ENCODE results near the gene TMEM92. TPM values are rescaled to one million over a fixed set of nuclear protein-coding genes. Genes with fewer than 3 reads are reported as not detected.

TMEM92 gene
- total and polyA plus RNA-seq, 8 donors: 0.11 to 1.00 (median 0.26) TPM

DNA sequence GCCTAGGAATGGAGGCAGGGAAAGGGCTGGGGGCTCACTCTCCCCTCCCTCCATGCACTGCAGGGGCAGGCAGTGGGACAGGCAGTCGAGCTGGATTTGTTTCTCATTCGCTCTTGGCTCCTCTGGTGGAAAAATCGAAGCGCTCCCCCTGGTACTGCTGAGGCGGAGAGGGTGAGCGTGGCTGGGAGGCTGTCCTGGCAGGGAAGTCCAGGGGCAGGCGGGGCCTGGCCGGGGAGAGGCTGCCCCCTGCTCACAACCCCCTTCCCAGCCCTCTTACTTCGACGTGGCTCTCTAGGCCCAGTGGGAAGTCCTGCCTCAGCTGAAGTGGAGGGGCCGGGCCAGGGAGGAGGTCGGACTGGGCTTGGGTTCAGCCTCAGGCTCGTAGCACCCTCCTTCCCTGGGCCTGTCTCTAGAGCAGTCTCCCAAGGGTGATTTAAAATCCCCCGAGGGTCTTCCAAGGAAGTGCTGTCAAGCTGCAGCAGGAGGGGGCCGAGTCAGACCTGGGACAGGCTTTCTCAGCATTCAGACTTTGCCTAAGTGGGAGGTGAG is 16.5 kb upstream of the TMEM92 start:
- 65 to 76% methylated on average over 12 to 15 of the region's 15 CpGs for WGBS, 2 donors
- DNase-seq (no peak), ATAC-seq (peak in 1 of 4 donors; percentile 42), FAIRE-seq (no peak)
- H3K27ac ChIP-seq: no peak overlapping the region
- intact Hi-C loops (cut with DNase I): no loop called here
- TF ChIP-seq, protein P1, sequence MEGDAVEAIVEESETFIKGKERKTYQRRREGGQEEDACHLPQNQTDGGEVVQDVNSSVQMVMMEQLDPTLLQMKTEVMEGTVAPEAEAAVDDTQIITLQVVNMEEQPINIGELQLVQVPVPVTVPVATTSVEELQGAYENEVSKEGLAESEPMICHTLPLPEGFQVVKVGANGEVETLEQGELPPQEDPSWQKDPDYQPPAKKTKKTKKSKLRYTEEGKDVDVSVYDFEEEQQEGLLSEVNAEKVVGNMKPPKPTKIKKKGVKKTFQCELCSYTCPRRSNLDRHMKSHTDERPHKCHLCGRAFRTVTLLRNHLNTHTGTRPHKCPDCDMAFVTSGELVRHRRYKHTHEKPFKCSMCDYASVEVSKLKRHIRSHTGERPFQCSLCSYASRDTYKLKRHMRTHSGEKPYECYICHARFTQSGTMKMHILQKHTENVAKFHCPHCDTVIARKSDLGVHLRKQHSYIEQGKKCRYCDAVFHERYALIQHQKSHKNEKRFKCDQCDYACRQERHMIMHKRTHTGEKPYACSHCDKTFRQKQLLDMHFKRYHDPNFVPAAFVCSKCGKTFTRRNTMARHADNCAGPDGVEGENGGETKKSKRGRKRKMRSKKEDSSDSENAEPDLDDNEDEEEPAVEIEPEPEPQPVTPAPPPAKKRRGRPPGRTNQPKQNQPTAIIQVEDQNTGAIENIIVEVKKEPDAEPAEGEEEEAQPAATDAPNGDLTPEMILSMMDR (IDR thresholded peaks at IDR 0.05): no peak
- H3K4me3 ChIP-seq: no peak overlapping the region
- H3K4me1 ChIP-seq: no peaks in the 10 kb centered on the region
- no peaks in the 10 kb centered on the region for H3K9me3 ChIP-seq
- H3K27me3 ChIP-seq: no peaks in the 10 kb centered on the region
- no peaks in the 10 kb centered on the region for H3K36me3 ChIP-seq

DNA sequence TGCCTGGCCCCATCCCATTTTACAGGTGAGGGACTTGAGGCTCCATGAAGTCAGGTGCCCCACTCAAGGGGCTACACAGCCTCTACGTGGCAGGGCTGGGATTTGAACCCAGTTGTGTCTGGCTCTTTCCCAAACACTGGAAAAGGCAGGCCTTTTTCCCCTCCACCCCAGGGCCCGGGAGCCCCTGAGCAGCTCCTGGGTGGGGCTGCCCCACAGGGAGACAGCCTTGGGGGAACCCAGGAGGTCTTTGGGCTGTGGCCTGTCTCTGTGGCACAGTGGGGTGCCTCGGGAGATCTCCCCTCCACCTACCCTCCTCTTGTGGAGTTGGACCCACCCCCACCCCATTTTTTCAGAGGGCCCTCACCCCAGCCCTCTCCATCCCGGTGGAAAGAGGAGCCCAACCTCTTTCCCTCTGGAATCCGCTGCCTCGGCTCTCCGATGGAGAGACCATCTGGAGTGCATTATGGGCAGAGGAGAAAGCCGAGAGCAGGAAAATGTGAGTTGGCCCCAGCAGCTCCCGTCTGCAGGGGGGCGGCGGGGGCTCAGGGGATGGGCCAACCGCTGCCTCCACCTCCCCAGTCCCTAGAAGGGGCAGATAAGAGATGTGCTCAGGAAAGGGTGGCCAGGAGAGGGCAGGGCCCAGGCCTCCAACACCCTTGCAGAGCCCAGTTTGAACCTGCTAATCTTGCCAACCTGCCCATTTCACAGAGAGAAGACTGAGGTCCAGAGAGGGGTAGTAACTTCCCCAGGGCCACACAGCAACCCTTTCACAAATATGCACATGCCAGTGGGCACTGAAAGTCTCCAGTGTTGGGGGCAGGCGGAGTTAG is 15.4 kb upstream of the TMEM92 start:
- TF ChIP-seq, protein P1 (IDR thresholded peaks at IDR 0.05): no peak
- H3K27ac ChIP-seq: no peak overlapping the region
- H3K36me3 ChIP-seq: no peaks in the 10 kb centered on the region
- ATAC-seq (peak in 2 of 4 donors; percentile 30 to 33), FAIRE-seq (no peak), DNase-seq (no peak)
- intact Hi-C loops (cut with DNase I): no loop called here
- H3K4me3 ChIP-seq: no peak overlapping the region
- 66 to 67% methylated on average over 11 to 13 of the region's 13 CpGs for whole genome bisulfite sequencing, 2 donors
- H3K27me3 ChIP-seq: no peaks in the 10 kb centered on the region
- no peaks in the 10 kb centered on the region for H3K4me1 ChIP-seq
- H3K9me3 ChIP-seq: no peaks in the 10 kb centered on the region

DNA sequence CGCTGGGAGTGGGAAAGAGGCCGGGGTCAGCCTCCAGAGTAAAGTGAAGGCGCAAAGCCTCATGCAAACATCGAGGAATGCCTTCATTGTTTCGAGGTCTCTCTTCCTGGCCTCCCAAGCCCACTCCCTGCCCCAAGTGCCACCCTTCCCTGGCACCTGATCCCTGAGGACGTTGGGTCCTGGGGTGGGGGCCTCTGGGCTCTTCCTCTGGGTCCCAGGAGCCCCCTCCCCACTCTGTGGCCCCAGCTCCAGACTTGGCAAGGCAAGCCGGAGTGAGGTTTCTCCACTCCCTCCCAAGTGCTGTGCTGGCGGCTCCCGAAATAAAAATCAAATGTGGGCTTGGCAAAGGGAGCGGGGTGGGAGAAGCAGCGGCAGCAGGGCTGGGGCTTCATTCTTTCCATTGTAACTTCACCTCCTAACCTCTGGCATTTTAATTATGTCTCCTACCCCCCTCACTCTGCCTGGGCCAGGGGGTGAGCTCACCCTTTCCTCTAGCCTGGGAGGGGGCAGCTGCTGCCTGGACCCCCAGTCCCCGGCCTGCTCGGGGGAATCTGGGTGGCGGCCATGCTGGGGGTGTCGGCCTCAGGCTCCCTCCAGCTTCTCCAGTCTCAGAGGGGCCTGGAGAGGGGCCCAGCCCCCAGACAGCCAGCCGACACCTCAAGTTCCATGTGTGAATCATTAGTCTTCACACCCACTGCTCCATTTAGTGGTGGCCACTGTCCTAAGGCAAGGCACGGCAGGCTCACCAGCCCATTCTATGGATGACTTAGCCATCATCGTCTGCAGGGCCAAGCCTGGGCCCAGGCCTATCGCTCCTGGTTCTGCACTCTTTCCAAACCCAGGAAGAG is 14.6 kb upstream of the TMEM92 start:
- DNase-seq: peak in 1 of 6 donors; percentile 44
- FAIRE-seq: no peak
- ATAC-seq: peak in 1 of 4 donors; percentile 11
- Histone ChIP-seq H3K36me3 (no peaks in the 10 kb centered on the region), H3K27ac (no peak overlapping the region), H3K4me3 (no peak overlapping the region), H3K4me1 (no peaks in the 10 kb centered on the region), H3K9me3 (no peaks in the 10 kb centered on the region), H3K27me3 (no peaks in the 10 kb centered on the region)
- 76 to 85% methylated on average over 19 of the region's 19 CpGs for WGBS, 2 donors
- intact Hi-C loops (cut with DNase I): no loop called here
- TF ChIP-seq, protein P1 (IDR thresholded peaks at IDR 0.05): no peak

DNA sequence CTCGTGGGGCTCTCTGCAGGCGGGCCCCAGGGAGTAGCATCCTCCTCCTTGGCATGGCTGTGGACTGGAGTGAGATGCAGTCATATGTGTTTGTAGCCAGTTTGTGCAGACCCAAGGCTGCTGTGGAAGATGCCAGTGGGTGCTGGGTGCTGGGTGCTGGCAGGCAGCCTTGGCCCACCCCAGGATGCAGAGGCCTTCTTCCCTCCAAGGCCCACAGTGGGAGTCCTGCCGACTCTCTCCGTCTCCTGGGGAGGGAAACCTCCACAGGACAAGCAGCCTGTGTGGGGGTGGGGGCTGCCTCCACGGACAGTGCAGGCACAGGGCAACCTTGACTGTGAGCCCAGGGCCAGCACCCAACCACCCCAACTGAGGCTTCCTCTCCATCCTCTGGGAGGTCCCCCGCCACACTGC is 13.8 kb upstream of the TMEM92 start:
- TF ChIP-seq, protein P1 (IDR thresholded peaks at IDR 0.05): no peak
- 80 to 81% methylated on average over 6 of the region's 6 CpGs for WGBS, 2 donors
- DNase-seq: peak in 1 of 6 donors; percentile 26

More for the DNA sequence above, 13.8 kb upstream of the TMEM92 start:
- no peak for FAIRE-seq
- Histone ChIP-seq H3K27ac (no peak overlapping the region), H3K4me1 (no peaks in the 10 kb centered on the region), H3K4me3 (no peak overlapping the region), H3K9me3 (no peaks in the 10 kb centered on the region), H3K27me3 (no peaks in the 10 kb centered on the region), H3K36me3 (no peaks in the 10 kb centered on the region)
- ATAC-seq: no peak
- intact Hi-C loops (cut with DNase I): no loop called here
